AG08395 (cell line): ENCODE data around the gene WDR4.
"Not testable (repeated sequence)": the region's sequence is repeated elsewhere in the genome, so short reads cannot be mapped to it uniquely, and the experiment has no call there.

Experiments
- DNase-seq: peaks from one replicate; pipeline ENCODE4 v3.0.0; 2012; ENCODE audit warnings: mixed read lengths, low spot score

The WDR4 gene

DNA sequence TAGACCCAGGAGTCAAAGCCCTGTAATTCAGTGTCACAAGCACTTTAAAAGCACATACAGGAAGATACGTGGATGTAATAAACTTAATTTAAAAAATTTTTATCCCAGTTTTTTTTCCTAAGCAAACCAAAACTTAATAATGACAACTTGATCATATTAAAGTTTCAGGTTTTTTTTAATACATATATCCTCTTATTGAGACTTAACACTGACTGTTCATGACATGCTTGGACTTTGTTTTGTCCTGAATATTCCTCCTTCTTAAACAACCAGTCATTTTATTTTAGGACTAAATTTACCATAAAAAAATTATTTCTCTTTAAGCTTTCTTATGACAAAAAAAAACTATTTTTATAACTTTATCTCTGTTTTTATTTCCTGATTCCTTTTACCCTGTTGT lies 64.1 kb downstream of the WDR4 start:
- DNase-seq: no peak

DNA sequence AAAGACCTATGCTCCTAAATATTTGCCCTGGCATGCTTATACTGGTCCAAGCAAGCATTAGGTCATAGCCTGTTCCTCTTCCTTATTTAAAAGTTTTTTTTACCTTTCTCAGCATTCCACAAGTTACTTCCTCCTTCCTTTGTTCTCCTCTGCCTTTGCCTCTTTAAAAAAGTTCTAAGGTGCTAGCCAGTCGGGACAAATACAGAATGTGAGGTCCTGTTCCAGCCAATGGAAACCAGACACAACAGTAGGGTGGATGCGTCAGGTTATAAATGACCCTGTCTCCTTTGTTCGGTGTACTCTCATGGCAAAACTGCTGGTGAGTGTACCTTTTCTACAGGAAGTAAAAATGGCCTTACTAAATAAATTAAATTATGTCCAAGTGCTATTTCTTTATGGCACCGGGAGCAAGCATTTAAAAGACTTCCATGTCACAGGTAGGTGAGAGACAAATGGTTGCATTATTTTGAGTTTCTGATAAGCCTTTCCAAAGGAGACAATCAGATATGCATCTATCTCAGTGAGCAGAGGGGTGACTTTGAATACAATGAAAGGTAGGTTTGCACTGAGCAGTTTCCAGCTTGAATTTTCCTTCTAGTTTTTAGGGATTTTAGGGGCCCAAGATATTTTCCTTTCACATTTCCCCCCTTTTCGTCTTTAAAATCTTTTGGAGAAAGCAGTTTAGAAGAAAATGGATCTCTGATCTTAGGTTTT lies 66.7 kb downstream of the WDR4 start:
- not testable (repeated sequence) for DNase-seq

DNA sequence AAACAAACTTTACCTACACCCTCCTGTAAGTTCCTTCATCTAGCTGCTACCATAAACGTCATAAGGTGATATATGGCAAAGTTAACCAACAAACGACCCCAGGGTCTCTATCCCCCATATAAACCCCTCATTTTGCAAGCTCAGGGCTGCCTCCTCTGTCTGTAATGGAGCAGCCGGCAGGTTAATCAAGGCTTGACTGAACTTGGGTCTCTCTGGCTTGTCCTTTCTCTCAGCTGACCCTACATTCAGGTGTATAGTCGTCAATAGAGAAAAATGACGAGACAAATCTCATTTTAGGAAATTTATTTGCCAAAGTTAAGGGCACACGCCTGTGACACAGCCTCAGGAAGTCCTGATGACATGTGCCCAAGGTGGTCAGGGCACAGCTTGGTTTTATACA lies 67.4 kb downstream of the WDR4 start:
- DNase-seq: no peak

DNA sequence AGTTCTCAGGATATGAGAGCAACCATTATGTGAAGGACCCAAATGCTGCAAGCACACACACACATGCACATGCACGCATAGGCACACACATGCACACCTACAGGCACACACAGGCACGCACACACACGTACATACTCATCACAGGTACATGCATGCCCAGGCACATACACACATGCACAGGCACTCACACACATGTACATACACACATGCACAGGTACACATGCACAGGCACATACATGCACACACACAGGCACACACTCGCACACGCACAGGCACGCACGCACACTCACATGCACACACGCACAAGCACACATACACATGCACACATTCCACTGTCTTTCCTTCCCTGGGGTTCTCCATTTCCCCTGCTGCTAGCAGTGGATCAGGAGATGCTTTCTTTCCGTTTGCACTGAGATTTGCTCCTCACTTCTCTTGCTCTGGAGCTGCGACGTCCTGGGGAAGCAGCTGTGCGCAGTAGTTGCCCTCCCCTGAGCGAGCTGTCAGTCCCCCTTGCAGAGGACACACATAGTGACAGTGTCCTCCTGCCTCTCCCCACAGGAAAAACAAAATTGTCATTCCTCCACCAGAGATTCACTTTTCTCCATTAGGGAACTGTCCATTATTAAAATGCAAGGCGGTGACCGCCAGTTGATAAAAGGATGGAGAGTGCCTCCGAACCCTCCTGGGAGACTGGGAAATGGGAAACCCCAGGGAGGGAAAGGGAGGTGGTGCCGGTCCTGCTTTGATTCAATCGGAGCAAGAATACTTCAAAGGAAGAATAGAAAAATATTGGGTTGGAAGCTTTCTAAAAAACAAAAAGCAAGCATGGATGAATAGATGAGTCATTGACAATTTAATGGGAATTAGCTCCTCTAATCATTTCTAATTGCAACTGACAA lies 69.5 kb downstream of the WDR4 start:
- no peak for DNase-seq

DNA sequence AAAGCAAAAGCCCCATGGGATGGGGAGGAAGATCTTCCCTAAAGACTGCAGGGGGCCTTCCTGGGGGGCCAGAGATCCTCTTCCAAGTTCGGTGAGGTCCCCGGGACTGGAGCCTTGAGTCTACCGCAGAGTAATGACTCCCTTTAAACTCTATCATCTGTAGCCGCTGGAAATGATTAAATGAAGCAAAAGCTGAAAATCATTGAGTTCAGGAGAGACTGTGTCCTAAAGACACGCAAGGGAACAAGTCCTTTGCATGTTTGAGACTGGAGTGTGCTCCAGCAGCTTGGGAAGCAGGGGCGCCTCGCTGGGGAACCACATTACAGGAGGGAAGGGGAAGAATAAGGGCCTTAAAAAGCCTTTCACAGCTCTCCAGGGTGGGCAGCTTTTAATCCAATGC lies 70.2 kb downstream of the WDR4 start:
- DNase-seq: no peak

DNA sequence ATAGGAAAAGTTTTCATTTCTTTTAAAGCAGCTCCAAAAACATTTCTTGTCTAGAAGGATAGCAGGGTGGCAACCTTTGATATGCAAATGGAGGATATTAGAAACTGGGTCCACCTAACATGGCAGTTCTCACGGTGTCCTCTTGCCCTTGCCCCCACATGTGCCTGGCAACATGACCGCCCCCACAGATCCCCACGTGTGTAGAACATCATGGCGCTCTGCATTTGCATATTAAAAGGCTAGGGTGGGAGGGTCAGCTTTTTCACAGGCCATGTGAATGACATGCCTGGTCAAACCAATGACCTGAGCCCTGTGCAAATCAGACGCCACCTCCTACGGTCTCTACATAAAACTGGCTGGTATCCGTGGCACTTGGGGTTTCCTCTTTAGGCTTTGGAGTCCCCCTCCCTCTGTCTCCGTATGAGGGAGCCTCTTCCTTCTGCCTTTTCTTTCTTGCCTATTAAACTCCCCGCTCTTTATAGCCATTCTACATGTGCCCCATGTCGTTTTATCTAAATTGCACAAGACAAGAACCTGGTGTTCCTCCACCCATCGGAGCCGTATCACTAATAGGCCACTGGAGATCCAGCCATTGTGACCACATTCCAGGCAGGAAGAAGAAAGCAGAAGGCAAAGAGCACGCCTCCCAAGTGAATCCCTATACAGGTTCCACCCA lies 71.3 kb downstream of the WDR4 start:
- DNase-seq: no peak

DNA sequence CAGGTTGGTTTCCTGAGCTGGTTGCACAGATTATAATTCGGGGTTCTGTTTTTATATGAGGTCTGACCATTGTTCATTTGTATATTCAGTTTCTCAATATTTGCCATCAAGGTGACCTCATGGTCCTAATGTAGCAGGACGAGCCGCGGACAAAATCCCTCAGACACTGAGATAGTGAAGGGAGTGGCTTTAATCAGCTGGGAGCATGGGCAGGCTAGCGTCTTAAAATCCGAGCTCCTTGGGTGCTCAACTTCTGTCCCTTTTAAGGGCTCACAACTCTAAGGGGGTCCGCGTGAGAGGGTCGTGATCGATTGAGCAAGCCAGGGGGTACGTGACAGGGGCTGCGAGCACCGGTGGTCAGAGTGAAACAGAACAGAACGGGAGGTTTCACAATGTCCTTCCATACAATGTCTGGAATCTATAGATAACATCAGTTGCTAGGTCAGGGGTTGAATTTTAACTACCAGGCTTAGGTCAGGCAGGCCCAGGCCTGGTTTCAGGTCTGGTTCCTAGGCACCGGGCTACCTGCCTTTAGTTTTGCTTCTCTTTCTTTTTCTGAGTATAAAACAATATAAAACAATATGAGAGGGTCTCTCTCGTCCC lies 71.9 kb downstream of the WDR4 start:
- not testable (repeated sequence) for DNase-seq

DNA sequence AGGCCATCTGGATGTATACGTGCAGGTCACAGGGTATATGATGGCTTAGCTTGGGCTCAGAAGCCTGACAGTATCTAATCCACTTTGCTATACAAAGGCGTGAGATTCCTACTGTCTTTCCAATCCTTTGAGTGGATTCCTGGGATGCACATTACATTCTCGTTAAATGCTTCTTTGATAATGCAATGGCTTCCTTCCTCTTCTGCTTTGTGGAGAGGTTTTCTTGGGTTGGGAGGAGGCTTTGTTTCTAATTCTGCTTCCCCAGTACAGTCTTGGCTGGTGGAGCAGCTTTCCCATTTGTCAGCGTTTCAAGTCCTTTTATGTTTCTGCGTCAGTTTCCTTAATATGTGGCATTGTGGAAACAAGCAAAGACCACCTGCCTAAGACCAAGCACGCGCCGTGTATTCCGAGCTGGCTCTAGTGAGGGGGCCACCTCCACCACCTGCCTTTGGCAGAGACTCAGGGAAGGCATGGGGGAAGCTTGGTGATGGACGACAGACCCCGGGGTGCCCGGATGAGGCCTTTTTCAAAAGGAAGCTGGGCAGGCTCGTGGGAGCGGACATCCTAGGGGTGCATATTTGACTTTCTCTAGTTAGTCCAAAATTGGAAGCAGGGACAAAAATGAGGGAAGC lies 72.7 kb downstream of the WDR4 start:
- no peak for DNase-seq

DNA sequence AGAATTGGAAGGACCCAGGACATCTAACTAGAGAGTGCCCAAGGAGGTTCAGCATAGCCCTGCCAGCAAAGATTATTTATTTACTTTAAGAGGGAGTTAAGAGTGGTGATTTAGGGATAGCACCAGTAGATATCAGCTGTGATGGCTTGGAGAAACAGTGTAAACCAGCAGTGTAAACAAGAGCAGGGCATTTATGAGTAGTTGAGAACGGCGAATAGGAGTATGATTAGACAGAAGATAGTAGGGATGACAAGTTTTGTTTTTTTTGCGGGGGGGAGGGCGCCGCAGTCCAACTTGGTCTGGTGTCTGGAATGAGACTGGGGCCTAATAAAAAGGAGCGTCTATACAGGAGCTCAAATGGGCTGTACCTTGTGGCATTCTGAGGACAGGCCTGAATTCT lies 77.7 kb downstream of the WDR4 start:
- not testable (repeated sequence) for DNase-seq

DNA sequence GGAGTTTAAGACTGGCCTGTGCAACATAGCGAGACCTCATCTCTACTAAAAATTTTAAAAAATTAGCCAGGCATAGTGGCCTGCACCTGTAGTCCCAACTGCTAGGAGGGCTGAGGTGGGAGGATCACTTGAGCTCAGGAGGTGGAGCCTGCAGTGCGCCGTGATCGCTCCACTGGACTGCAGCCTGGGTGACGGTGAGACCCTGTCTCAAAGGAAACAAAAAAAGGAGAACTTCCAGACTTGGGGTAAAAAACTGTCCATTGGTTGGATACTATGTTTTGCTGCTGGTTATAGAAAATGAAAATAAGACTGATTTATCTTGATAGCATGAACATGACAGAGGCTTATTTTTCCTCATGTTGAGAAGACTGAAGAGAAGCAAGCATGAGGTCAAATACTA lies 79.4 kb downstream of the WDR4 start:
- no peak for DNase-seq

DNA sequence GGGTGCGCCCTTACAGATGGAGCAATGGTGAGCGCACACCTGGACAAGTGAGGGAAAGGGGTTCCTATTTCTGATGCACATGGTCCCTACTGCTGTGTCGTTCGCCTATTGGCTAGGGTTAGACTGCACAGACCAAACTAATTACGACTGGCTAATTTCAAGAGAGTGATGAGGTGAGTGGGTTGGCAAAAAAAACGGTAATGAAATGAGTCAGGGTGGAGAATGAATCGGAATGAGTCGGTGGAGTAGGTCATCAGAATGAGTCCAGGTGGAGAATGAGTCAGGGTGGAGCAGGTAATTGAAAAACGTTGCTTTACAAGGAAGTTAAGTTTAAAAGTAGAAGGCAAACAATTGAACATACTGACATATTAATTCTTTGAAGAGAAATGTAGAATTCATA lies 79.8 kb downstream of the WDR4 start:
- no peak for DNase-seq
